Esophagus squamous epithelium (tissue), 5 donors: ENCODE results near the gene ZNF608. TPM values are rescaled to one million over a fixed set of nuclear protein-coding genes. Genes with fewer than 3 reads are reported as not detected.

Experiments
- DNase-seq: peaks from one replicate; lab custom pipeline; 2025; lab: John Stamatoyannopoulos, UW
- H3K27ac ChIP-seq, 4 donors: fragments of 200-600 bp; sonication (generic); one replicate each; pipeline ENCODE4 v1.5.1; 2016 to 2019; ENCODE audit warnings: mild to moderate bottlenecking in 1 of 4
- H3K27me3 ChIP-seq, 4 donors: fragments of 200-600 bp; sonication (generic); 1 replicate in 3 of 4; 2 replicates in 1 of 4; pipeline versions ENCODE4 v1.5.1 to v1.6.0; 2017 to 2021; ENCODE audit warnings: antibody characterized with exemption in 1 of 4
- H3K36me3 ChIP-seq, 3 donors: fragments of 200-600 bp; sonication (generic); one replicate each; pipeline ENCODE4 v1.5.1; 2016 to 2019
- H3K4me1 ChIP-seq, 3 donors: fragments of 200-600 bp; sonication (generic); one replicate each; pipeline ENCODE4 v1.5.1; 2017 to 2019
- H3K4me3 ChIP-seq, 4 donors: fragments of 200-600 bp; sonication (generic); 1 replicate in 3 of 4; 2 replicates in 1 of 4; pipeline ENCODE4 v1.5.1; 2016 to 2019; ENCODE audit warnings: mild to moderate bottlenecking in 2 of 4, moderate library complexity in 1 of 4
- H3K9me3 ChIP-seq, 3 donors: fragments of 200-600 bp; sonication (generic); one replicate each; pipeline ENCODE4 v1.5.1; 2016 to 2019
- POLR2A ChIP-seq, 4 donors: fragments of 450-650 bp; IDR thresholded peaks; one replicate each; pipeline ENCODE4 v1.6.1; 2017; ENCODE audit warnings: antibody characterized with exemption in 4 of 4, mild to moderate bottlenecking in 4 of 4, moderate library complexity in 3 of 4
- WGBS, 2 donors: methylation state at CpG; one replicate each; pipeline ENCODE4 v1.1.5; 2018; 5-methylcytosine and 5-hydroxymethylcytosine counted together
- intact Hi-C: fragments of 100-400 bp; cut with DNase I; formaldehyde crosslinking; loops from one replicate; pipeline ENCODE4 v1.15.0; 2022
- total RNA-seq, 4 donors: library from RNA; depleted of rRNA; stranded (reverse); fragments of >200 nt; gene quantifications; one replicate each; pipeline ENCODE4 v1.1.0, GENCODE V29; 2016
- TF ChIP-seq, protein P1 (sequence below), 6 experiments: fragments of 450-650 bp in 4 of 6; fragments of 200-600 bp in 2 of 6; sonication (generic) in 2 of 6; IDR thresholded peaks; one replicate each; pipeline ENCODE4 v1.5.1; 2016 to 2019; ENCODE audit warnings: antibody characterized with exemption in 6 of 6, mild to moderate bottlenecking in 4 of 6, moderate library complexity in 4 of 6
- donor health status: DM: yes; HTN: yes; CAD: no.

ZNF608 gene, protein sequence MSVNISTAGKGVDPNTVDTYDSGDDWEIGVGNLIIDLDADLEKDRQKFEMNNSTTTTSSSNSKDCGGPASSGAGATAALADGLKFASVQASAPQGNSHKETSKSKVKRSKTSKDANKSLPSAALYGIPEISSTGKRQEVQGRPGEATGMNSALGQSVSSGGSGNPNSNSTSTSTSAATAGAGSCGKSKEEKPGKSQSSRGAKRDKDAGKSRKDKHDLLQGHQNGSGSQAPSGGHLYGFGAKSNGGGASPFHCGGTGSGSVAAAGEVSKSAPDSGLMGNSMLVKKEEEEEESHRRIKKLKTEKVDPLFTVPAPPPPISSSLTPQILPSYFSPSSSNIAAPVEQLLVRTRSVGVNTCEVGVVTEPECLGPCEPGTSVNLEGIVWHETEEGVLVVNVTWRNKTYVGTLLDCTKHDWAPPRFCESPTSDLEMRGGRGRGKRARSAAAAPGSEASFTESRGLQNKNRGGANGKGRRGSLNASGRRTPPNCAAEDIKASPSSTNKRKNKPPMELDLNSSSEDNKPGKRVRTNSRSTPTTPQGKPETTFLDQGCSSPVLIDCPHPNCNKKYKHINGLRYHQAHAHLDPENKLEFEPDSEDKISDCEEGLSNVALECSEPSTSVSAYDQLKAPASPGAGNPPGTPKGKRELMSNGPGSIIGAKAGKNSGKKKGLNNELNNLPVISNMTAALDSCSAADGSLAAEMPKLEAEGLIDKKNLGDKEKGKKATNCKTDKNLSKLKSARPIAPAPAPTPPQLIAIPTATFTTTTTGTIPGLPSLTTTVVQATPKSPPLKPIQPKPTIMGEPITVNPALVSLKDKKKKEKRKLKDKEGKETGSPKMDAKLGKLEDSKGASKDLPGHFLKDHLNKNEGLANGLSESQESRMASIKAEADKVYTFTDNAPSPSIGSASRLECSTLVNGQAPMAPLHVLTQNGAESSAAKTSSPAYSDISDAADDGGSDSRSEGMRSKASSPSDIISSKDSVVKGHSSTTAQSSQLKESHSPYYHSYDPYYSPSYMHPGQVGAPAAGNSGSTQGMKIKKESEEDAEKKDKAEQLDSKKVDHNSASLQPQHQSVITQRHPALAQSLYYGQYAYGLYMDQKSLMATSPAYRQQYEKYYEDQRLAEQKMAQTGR (N-terminal part only)
- 10 to 100 TPM in 2 of 4 donors, 1 to 10 TPM in 2; 5.8 to 25.7 (median 10.4) TPM for total RNA-seq

DNA sequence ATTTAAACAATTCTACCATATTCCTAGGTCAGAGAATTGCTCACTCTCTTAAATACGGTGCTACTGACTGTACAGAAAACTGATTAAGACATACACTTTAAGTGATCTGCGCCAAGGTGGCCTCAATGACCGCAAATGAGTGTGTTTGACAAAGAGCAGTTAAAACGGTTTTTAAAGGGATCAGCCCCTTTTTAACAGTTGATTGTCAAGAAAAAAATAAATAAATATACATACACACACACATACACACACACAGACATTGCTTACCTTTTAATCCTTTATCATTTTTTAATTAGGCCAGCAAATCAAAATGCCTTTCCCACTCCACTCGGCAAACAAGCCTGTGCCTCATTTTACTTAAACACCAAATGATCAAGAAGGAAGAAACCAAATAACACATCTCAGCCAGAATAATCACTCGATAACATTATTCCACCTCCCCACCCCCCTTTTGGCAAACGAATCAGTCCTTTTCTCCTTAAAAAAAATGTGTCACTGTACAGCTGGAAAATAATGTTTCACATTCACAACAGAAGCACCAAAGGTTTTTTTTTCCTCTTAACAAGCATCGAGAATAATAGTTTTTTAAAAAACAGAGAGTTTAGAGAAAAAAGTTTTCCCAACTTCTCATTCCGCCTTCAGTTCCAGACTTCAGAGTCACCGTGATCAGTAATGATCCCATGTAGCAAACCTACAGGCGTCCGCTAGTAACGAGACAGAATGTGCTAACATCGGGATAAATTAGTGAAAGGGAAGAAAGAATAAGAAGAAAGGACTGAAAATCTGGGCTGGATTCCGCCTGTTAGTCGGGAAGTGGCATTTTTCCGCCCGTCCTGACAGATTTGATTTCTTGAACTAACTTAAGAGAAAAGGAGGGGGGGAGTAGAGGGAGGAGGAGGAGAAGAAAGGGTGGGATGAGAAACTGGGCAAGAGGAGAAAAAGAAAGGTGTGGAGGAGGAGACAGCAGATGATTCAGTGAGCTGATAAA lies at the start of gene ZNF608:
Gene ZNF608, minus strand, starts transcription at position 712 of the 988 bp plus-strand sequence. CDS start 1,650 bp downstream, outside the sequence.
- H3K36me3 ChIP-seq: no peaks in the 10 kb centered on the region
- H3K9me3 ChIP-seq: no peaks in the 10 kb centered on the region
- peak within 1 kb of the TSS; percentile 80 to 96 (median 94) for H3K27ac ChIP-seq
- TF ChIP-seq, protein P1, sequence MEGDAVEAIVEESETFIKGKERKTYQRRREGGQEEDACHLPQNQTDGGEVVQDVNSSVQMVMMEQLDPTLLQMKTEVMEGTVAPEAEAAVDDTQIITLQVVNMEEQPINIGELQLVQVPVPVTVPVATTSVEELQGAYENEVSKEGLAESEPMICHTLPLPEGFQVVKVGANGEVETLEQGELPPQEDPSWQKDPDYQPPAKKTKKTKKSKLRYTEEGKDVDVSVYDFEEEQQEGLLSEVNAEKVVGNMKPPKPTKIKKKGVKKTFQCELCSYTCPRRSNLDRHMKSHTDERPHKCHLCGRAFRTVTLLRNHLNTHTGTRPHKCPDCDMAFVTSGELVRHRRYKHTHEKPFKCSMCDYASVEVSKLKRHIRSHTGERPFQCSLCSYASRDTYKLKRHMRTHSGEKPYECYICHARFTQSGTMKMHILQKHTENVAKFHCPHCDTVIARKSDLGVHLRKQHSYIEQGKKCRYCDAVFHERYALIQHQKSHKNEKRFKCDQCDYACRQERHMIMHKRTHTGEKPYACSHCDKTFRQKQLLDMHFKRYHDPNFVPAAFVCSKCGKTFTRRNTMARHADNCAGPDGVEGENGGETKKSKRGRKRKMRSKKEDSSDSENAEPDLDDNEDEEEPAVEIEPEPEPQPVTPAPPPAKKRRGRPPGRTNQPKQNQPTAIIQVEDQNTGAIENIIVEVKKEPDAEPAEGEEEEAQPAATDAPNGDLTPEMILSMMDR (IDR thresholded peaks at IDR 0.05): peak in 3 of 6 experiments; percentile 11 to 31 (median 30)
- no peak for TF ChIP-seq POLR2A (IDR thresholded peaks at IDR 0.05)
- no peaks in the 10 kb centered on the region for H3K27me3 ChIP-seq
- intact Hi-C loops: loop anchor here (10.0 kb wide), 1 partner anchor 739 kb away; no protein-coding TSS in a partner anchor
- peaks cover 8 to 68% (median 25%) of the 10 kb centered on the region in 3 donors for H3K4me1 ChIP-seq
- DNase-seq: no peak
- 1 to 5% methylated on average over 18 of the region's 18 CpGs for WGBS, 2 donors
- H3K4me3 ChIP-seq: peak within 1 kb of the TSS; percentile 37 to 78 (median 66)

DNA sequence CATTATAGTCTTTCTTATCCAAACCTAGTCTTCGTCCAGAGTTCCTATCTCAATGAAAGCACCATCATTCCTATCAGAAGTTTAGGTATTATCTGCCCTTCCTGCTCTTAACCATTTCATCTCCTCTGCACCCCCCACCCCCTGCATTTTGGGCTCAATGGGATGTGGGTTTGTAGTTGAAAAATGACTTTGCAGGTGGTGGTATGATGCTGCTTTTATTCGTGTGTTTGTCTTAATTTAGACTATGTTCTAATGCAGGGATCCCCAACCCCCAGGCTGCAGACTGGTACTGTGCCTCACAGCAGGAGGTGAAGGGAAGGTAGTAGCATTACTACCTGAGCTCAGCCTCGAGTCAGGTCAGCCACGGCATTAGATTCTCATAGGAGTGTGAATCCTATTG lies 49.4 kb upstream of the ZNF608 start:
- TF ChIP-seq POLR2A (IDR thresholded peaks at IDR 0.05): no peak
- TF ChIP-seq, protein P1 (IDR thresholded peaks at IDR 0.05): no peak
- Histone ChIP-seq H3K9me3 (no peaks in the 10 kb centered on the region), H3K27ac (no peak overlapping the region), H3K4me1 (no peaks in the 10 kb centered on the region), H3K27me3 (no peaks in the 10 kb centered on the region), H3K4me3 (no peak overlapping the region), H3K36me3 (no peaks in the 10 kb centered on the region)
- DNase-seq: no peak
- 66 to 75% methylated on average over 4 of the region's 4 CpGs for WGBS, 2 donors
- intact Hi-C loops: no loop called here

DNA sequence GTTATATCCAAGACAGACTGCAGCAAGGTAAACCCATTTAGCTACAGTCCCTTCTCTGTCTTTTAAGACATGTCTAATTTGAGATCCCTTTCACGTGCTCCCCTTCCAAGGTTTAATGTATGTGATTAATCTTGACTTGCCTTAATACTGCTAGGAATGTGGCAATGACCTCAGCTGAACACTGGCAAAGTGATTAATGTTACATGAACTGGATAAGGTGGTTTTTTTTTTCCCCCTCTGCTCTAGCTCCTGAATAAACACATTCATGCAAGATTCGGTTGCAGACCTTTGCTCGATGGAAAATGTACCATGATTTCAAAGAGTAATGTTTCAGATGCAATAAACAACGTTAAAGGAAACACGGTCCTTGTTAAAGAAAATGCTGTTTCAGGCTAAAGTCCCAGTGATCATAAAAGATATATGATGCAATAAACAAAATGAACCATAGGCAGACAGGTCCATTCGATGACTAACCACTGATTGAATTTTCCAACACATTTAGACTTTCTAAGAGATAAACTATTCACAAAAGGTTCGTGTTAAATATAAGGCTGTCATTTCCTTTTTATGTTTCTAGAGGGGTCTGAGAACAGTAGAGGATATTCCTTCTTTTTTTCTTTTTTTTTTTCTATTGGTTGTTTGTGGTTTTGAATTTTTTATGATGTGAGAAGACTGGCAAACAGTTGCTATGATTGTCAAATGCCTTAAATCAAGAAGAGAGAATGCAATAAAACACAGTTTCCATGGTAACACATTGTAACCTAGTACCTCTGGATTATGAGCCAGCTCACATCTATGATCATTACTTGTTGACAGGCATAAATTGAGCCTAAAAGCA lies 44.7 kb upstream of the ZNF608 start:
- H3K4me1 ChIP-seq: no peaks in the 10 kb centered on the region
- 33 to 37% methylated on average over 7 of the region's 7 CpGs for WGBS, 2 donors
- intact Hi-C loops: no loop called here
- no peaks in the 10 kb centered on the region for H3K9me3 ChIP-seq
- H3K36me3 ChIP-seq: no peaks in the 10 kb centered on the region
- H3K27me3 ChIP-seq: no peaks in the 10 kb centered on the region
- H3K27ac ChIP-seq: no peak overlapping the region
- no peak overlapping the region for H3K4me3 ChIP-seq
- TF ChIP-seq, protein P1 (IDR thresholded peaks at IDR 0.05): no peak
- no peak for TF ChIP-seq POLR2A (IDR thresholded peaks at IDR 0.05)
- DNase-seq: no peak
